HG02840 (cell line): ENCODE results near the gene ZNF784.
A peak's percentile ranks its signal among the peaks of the same experiment; 100 is the strongest.

ENCODE experiments used
- ATAC-seq: cut with Tn5 transposase; IDR thresholded peaks from one replicate; pipeline ENCODE4 v1.9.1; 2021; ENCODE audit warnings: mild to moderate bottlenecking, moderate library complexity, moderate number of reproducible peaks; ENCODE audit not compliant: unreplicated experiment, low FRiP score

Gene ZNF784

GRCh38 chr19:55656988-55657747 is 32.8 kb upstream of the ZNF784 start:
- no peak for ATAC-seq

GRCh38 chr19:55656552-55656951 is 32.2 kb upstream of the ZNF784 start:
- ATAC-seq: no peak

DNA sequence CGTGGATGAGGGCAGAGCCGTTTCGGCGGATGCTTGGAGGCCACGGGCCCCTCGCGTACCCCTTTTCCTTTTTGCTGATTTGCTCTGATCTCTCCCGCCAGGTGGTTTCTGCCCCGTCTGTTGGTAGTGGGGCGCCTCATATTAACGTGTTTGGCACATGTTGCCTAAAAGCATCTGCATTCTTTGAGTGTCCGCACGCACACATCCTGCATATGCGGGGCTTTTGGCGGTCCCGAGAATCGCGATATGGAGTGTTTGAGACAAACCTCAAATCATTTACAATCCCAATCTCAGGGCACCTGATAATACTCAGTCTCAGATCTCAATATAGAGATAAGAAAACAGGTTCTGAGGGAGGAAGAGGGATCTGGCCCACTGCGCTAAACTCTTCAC is 31.3 kb upstream of the ZNF784 start:
- ATAC-seq: no peak

DNA sequence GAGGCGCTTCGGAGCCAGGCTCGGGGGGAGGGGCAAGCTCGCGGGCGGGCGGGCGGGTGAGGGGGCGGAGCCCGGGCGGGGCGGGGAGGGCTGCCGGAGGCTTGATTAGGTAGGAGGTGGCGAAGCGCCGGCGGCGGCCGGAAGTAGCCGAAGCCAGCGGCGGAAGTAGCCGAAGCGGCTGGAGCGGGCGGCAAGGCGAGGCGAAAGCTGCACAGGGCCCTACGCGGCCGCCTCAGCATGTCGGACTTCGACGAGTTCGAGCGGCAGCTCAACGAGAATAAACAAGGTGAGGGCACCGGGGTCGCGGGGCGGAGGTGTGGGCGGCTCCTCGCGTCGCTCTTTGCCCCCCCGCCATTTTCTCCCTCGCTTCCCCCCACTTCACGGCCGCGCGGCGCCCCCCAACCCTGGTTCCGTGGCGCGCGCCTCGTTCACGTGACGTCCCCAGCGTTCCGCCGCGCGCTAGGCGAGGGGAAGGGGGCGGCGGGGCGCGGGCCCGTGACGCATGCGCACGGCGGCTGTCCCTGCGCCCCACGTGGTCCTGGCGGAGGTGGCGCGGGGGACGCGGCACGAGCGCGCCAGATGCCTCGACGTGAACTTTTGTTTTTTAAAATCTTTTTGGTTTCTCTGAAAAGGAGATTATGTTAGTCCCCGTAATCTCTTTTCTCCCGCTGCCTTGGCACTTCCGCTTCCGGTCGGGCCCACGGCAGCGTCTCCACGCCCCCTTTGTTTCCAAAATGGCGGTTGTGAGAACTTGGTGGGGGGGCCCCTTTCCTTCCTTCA is 30.7 kb upstream of the ZNF784 start, which contains the start of gene U2AF2:
Gene U2AF2 (plus strand): TSS at position 168 of the 780 bp plus-strand sequence. CDS start 70 bp downstream, at position 238.
- ATAC-seq: peak; percentile 38

DNA sequence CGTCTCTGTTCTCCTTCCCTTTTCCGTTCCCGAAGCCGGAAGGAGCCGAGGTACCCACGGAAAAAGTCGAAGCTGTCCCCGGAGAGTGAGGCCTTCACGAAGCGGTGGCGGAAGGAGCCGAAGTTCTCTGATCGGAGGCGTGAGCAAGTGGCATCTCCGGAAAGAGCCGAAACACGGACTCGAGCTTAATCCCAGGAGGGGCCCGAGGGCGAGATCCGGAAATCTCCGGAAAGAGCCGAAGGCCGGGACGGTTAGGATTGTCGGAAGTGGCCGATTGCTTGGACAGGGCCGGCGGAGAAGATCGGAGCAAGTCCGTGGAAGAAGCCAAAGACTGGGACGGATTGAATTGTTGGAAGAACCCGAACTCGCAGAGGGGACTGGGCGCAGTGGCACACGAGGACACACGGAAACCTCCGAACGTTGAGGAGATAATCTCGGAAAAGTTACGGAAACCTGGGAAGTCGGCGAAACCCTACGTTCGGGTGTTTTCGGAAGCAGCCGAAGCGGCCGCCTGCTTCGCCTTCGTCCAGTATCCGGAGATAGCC is 30.0 kb upstream of the ZNF784 start:
- ATAC-seq: peak; percentile 55

- peak; percentile 40 for ATAC-seq
These were observed 29.4 kb upstream of the ZNF784 start for GRCh38 chr19:55653651-55654322.

DNA sequence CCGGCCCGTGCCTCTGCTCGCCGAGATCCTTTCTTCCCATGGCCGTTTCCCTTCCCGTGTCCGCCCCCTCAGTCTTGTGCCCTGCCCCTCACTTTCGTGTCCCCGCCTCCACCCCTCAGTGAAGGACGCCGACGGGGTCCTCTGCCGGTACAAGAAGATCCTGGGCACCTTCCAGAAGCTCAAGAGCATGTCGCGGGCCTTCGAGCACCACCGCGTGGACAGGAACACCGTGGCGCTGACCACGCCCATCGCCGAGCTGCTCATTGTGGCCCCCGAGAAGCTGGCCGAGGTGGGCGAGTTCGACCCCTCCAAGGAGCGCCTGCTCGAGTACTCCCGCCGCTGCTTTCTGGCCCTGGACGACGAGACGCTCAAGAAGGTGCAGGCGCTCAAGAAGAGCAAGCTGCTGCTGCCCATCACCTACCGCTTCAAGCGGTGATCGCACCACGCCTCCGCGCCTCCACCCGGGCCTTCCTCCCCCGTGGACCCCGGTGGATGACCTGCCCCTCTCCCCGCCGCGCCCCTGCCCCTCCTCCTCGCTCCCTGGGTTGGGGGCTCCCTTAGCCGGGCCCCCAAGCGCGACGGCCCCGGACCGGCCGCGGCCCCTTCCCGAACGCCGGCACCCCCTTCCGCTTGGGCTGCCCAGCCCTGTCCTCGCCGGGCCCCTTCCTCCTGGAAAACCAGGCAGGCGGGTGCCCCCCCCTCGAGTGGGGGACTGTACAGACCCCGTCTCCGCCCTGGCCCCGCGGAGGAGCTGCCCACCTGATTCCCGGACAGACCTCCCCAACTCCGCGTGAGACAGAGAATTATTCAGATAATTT is 28.2 kb upstream of the ZNF784 start:
- no peak for ATAC-seq

GRCh38 chr19:55651236-55651635 is 26.9 kb upstream of the ZNF784 start:
- no peak for ATAC-seq

DNA sequence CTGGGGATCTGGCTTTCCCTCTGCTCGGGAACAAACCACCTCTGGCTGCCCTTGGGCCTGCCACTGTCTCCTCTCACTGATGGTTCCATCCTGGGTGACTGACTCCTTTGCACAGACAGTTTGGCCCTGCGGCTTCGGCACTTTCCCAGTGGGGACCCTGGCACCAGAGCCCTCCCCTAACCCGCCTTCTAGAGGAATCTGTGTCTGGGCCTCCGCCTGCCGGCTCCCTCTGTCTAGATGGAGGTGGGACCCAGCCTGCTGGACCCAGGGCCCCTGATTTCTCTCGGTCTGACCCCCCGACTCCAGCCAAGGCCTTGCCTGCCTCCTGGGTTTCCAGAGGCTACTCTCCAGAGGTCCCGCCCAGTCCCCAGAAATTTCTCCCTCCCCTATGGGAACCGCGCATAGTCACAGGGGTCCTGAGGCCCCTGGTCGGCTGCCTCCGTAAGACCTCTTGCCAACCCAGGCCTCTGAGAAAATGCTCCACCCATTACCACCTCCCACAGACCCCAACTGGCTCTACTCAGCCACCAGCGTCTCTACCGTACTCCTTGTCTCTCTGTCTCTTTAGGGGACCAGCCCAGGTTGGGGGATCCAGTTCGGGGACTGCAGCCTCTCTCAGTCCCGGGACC is 26.4 kb upstream of the ZNF784 start:
- no peak for ATAC-seq

DNA sequence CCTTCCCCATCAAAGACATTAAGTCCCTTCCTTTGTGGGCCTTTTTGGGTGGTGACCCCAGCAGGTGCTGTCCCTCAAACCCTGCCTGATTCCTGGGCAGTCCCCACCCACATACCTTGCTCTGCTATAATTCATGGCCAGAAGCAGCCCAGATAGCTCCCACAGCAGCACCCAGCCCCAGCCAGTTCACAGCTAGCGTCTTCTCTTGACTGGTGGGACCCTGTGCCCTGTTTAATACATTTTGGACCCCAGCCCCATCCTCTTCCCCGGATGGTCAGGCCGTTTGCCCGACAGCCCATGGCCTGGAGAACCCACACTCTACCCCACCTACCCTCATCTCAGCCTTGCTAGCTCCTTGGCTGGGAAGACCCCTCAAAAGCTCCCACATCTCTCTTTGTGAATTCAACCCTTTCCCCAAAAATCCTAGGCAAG is 25.8 kb upstream of the ZNF784 start:
- ATAC-seq: no peak

- no peak for ATAC-seq
These were observed 25.1 kb upstream of the ZNF784 start for GRCh38 chr19:55649268-55650125.

DNA sequence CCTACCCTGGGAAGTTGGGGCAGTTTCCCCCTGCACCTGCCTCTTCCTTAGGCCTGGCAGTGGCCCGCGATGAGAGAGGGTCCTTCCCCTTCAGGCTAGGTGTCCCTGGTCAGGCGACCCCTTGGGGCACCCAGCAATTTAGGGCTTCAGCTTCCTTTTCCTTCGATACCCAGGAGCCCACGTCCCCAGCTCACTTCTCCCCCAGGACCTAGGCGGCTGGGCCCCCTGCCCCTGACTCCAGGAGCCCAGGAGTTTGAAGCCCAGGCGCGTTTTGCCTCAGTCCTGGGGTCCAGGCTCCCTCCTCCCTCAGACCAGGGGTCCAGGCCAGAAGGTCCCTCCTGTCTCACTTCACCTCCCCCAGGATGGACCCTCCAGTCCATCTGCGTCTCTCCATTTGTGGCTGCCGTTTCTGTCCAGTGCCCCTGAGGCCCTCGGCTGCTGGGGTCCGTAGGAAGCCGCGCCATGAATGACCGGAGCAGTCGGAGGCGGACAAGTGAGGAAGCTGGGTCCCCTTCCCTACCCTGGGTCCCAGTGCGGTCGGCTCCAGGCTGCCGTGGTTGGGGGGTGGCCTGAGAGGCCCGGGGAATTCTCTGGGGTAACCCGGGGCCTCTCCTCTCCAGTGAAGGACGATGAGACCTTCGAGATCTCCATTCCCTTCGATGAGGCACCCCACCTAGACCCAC is 24.4 kb upstream of the ZNF784 start:
- no peak for ATAC-seq

DNA sequence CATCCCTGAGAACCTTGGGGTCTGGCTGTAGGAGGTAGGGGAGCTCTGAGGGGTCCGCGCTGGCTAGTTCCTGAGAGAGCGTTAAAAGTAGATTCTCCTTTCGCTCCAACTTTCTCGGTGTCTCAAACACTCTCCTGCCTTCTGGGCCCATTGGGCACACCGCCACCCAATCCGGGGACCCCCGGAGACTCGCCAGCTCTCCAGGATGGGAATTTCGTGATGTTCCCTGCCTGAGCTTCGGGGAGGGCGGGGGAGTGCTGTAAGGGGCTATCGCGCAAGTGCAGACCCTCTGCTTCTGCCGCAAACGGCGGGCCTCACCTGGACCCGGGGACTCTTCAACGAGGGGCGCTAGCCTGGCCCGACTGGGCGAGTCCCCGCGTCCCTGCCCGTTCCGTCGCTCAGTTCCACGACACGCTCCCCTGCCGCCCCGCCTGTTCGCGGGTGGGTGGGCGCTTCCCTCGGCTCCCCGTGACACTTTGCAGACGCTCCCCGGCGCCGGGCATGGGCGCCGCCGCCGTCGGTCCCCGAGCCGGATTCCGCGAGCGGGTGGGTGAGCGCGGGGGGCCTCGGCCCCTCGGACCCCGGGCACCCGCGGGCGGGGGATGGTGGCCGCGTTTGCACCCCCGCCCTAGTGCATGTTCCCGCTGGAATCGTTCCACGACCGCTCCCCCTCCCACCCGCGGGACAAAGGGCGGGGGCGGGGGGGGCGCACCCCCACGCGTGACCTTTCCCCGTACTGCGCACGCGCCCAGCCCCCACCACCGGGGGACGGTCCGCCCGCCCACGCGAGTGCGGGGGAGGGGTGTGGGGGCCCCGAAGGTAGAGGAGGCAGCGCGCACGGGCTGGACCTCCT is 23.6 kb upstream of the ZNF784 start, which contains the start of gene CCDC106:
Gene CCDC106 (plus strand): TSS at position 481 of the 853 bp plus-strand sequence. CDS start 835 bp downstream, outside the sequence.
- ATAC-seq: no peak

DNA sequence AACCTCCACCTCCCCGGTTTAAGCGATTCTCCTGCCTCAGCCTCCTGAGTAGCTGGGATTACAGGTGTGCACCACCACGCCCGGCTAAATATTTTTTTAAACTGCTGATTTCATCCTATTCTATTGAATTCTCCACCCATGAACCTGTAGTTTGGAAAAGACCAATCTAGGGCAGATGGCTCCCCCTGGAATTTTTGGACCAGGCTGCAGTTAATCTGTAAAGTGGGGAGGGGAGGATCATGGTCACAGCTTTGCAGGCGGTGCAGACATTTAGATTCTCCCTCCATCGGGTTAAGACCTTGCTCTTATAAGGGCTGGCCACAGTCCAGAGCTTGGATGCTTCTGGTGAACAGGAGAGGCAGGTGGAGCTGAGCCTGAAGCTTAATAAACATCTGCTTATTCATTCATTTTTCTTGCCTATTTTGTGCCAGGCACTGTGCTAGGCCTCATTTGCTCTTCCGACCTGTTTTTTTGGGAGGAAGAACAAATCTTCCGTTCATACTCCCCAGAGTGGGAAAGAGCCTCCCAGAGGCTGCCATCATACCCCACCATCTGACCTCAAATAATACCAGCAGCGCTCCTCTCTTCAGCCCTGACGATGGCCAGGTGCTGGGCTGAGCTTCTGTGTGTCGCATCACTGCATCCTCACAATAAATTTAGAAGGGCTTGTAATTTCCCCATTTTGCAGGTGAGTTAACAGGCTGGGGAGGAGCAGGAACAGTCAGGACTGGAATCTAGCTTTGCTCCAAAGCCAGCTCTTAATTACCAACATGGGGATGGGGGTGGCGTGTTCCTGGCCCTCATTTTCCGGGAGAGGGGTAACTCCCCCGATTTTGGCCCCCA is 22.7 kb upstream of the ZNF784 start:
- no peak for ATAC-seq

DNA sequence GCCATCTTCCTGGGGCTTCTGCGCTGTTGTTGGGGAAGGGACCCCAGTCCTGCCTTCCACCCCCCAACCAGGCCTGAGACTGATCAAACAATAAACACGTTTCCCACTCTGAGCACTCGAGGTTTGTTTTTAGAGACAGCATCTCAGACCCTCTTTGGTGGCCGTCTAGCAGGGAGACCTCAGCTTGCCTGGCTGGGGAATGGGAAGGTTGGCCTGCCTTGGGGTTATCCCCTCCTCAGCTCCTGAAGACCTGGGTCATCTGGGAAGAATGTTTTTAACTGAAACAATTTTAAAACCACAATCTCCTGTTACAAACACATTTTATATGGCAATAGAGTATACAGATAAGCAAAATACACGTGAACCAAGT is 21.1 kb upstream of the ZNF784 start:
- ATAC-seq: no peak

- ATAC-seq: no peak
These were observed 20.6 kb upstream of the ZNF784 start for GRCh38 chr19:55644842-55645511.
